RKO (cell line): ENCODE results near the gene PRR5.
"Not testable (repeated sequence)": the region's sequence is repeated elsewhere in the genome, so short reads cannot be mapped to it uniquely, and the experiment has no call there.

ENCODE experiments used
- DNase-seq: peaks from one replicate; pipeline ENCODE4 v3.0.0-alpha.2; 2016; ENCODE audit warnings: low spot score

Gene PRR5, protein sequence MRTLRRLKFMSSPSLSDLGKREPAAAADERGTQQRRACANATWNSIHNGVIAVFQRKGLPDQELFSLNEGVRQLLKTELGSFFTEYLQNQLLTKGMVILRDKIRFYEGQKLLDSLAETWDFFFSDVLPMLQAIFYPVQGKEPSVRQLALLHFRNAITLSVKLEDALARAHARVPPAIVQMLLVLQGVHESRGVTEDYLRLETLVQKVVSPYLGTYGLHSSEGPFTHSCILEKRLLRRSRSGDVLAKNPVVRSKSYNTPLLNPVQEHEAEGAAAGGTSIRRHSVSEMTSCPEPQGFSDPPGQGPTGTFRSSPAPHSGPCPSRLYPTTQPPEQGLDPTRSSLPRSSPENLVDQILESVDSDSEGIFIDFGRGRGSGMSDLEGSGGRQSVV

DNA sequence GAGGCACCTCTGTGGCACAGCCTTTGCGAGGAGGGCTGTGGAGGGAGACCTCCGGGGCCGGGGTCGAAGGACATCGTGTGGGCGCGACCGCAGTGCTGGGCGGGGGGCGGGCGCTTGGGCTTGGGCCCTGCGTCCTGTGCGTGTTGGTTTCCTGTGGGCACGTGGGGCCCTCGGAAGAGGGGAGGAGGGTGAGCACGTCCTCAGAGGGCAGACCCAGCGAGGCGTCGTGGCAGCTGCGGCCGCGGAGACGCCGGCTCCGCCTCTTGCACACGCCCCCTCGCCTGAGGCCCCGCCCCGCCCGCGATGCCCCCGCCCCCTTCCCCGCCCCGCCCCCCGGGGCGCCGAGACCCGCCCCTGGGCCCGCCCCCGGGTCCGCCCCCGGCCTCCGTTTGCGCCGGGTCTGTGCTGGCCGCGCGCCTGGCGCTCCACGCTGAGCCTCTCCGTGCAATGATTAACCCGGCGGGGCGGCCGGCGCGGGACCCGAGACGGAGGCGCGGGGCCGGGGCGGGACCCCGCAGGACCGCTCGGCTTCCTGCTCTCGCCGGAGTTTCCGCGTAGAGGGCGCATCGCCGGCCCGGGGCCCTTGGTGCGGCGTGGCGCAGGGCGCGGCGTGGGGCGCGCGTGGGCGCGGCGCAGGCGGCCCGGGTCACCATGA, at the start of gene PRR5:
Gene PRR5, plus strand, starts transcription at position 381 of the 655 bp plus-strand sequence. Its CDS starts 271 bp downstream, at position 652.
- DNase-seq: peak; percentile 86

DNA sequence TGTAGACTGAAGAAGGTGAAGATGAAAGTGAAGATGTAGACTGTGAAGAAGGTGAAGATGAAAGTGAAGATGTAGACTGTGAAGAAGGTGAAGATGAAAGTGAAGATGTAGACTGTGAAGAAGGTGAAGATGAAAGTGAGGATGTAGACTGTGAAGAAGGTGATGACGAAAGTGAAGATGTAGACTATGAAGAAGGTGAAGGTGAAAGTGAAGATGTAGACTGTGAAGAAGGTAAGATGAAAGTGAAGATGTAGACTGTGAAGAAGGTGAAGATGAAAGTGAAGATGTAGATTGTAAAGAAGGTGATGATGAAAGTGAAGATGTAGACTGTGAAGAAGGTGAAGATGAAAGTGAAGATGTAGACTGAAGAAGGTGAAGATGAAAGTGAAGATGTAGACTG, 49.1 kb upstream of the PRR5 start:
- not testable (repeated sequence) for DNase-seq

DNA sequence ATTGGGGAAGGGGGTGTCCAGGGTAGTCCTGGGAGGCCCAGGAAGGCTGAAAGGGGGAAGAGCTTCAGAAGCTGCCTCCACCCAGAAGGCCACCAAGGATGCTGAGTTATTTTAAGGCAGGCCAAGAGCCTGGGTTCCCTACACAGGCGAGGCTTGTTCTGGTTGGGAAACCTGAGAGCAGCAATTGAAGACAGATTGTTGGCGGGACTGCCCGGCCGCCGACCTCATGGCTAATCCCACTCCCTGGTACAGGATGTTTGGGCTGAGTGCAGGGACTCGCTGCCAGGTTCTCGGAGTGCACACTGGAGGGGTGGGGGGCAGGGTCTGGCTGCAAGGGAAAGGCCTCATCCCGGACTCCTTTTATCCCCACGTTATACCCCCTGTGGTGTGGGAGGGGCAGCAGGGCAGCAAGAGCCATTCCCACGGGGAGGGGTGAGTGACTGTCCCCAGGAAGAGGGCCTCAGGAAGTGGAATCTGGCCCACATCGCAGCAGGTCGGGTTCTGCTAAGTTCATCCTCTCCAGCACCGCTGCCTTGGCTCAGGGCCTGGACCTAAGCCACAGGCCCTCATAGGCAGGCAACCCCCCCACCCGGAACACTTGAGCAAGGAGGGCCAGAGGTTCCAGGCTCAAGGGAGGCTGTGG, 43.6 kb upstream of the PRR5 start:
- no peak for DNase-seq

DNA sequence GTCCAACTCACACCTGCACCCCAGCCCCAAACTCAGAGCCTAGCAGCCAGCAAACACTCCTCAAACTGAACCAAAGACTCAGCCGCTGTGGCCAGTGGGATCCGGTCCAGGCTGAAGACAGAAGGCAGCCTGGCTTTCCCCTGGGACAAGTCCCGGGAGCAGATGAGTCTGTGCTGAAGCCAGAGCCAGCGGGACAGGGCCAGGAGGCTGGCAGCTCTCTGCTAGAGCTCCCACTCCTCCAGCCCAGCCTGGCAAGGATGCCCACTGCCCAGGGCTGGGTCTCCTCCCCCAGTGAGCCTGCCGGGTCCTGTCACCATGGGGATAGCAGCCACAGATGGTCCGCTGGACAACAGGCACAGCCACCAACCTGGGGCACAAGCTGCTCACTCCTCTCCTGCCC, 42.9 kb upstream of the PRR5 start:
- no peak for DNase-seq

DNA sequence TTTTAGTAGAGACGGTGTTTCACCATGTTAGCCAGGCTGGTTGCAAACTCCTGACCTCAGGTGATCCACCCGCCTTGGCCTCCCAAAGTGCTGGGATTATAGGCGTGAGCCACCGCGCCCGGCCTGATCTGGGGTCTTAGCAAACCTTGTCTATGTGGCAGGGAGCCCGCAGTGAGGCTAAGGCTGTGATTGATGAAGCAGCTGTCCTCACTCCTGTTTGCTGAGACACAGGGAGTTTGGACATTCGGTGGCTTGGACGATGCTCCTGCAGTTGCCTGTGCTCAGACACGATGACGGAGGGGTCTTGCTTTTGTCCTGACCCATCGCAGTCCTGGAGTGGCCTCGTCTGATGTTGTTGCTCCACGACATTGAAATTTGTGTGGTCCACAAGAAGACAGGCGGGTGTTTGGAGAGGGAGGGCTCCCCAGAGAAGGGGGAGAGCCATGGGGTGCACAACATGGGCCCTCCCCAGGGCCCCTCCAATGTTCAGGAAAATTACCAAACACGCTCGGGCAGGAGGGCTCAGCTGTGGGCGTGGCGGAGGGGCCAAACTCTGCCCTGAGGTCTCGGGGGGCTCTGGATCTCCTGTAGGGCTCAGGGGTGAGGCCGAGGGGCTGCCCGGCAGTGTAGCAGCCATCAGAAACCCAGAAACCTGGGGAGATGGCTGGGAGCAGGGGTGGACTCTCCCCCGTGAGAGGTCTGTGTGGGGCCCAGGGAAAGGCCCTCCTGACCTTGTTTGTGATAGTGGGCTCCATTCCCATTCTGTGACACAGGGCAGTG, 41.8 kb upstream of the PRR5 start:
- DNase-seq: no peak

DNA sequence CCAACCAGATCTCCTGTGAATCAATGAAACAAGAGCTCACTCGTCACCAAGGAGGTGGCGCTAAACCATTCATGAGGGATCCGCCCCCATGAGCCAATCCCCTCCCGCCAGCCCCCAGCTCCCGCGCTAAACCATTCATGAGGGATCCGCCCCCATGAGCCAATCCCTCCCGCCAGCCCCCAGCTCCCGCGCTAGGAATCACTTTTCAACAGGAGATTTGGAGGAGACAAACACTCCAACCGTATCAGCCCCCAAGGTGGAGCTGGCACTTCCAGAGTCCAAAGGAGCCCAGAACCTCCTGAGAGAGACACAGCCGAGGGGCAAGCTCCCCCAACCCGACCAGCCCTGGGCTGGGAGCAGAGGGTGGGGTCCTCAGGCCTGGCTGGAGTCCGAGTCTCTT, 40.9 kb upstream of the PRR5 start:
- no peak for DNase-seq

DNA sequence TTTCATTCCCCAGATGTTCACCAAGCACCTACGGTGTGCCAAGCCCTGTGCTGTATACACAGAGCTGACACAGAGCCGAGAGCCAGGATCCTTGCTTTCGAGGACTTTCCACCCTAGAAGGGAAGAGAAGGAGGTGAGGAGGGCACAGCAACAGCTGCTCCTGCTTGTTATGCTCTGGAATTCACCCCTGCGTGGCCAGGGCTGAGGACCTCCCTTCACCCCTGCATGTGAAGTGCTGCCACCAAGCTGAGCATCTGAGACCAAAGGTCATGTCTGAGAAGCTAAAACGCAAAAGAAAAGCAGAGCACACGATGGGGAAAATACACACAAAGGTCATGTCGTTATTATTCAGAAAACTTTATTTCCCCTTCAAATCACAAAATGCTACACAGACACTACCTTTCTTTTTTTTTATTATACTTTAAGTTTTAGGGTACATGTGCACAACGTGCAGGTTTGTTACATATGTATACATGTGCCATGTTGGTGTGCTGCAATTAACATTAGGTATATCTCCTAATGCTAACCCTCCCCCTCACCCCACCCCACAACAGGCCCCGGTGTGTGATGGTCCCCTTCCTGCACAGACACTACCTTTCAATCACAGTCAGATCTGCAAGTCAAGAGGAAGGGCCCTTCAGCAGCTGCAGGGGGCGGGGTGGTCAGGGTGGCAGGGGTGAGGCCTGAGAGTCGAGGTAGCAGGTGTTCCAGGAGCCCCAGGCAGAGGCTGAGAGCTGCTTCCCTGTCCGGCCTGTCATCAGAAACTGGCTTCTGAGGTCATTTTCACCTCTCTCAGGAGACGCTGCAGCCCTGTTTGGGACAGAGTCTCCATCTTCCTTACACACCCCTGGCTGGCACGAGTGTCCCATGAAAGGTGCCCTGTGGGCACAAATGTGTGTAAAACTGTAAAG, 40.1 kb upstream of the PRR5 start:
- no peak for DNase-seq

DNA sequence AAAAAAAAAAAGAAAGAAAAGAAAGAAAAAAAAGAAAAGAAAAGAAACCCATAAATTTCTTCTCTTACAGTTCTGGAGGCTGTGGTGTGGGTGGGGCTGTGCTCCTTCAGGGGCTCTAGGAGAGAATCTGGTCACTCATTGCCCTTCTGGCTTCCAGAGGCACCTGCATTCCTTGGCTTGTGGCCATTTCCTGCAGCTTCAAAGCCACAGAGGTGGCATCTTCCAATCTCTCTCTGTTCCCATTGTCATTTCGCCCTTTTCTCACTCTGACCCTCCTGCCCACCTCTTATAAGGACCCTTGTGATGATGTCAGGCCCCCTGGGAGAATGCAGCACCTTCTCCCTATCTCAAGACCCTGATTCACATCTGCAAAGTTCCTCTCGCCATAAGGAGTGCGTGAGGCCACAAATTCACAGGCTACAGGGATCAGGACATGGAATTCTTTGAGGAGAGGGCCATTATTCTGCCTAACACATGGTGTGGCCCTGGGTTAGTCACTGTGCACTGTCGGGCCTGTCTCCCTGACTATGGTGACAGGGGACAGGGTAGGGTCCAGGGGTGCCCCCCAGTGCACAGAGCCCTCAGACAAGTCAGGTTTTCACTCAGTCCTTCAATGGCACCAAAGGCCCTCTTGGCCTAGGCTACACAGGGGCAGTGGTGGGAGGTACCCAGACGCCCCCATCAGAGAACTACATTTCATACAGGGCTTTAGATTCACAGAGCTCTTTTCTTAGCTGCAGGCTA, 38.6 kb upstream of the PRR5 start:
- DNase-seq: no peak

DNA sequence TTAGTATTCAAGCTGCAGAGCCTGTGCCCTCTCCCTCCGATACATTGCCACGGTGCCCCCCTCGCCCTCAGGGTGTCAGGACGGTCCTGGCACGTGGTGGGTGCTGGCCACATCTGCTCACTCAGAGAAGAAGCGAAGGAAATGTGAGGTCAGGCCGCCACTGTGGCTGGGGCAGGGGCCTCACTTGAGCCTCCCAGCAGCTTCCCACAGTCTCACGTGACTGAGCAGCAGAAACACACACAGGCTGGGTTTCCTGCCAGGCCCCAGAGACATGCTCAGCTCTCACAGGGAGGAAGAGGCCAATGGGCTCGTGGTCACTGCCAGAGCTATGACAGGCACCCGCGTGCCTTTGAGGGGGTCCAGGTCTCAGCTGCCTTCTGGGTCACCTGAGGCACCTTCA, 37.9 kb upstream of the PRR5 start:
- no peak for DNase-seq

DNA sequence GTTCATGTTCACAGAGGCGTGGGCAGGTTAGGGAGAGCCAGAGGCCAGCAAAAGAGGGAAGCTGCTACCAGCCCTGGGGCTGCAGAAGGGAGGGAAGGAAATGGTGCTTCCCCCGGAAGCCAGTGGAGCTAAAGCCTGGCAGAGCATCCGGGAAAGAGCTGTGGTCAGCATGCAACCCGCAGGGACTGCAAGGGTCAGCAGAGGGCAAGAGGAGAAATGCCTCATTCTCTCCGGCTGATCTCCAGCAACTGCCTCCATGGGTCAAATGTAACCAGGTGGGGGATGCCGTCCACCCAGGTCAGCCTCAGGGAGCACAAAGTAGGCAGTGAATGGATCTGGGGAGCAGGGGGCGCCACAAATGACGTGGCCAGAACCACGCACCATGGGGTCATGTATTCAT, 36.9 kb upstream of the PRR5 start:
- no peak for DNase-seq

DNA sequence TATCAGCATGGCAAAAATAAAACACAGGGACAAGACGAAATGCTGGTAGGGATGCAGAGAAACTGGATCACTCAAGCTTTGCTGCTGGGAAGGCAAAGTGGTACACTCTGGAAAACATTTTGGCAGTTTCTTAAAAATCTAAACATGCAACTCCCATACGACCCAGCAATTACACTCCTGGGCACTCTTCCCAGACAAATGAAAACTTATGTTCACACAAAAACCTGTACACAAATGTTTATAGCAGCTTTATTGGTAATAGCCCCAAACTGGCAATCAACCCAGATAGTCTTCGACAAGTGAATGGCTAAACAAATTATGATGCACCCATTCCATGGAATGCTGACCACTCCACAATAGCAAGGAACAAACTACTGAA, 35.8 kb upstream of the PRR5 start:
- DNase-seq: no peak

DNA sequence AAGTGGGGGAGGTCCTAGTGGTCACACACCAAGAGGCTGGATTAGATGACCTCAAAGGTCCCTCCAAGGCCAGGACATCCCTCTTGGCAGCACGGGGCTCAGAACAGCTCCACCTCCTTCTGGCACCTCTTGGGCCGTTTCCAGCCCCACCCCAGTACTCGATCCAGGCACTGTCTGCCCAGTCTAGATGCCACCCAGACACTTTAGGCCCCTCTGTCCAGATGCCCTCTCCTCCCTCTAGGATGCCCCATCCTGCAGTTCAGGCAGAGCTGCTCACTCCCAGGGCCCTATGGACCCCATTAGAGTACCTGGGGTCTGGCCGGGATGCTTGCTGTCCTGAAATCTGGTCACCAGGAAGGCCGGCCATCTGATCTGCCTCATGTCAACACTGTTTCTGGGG, 34.7 kb upstream of the PRR5 start:
- DNase-seq: no peak

DNA sequence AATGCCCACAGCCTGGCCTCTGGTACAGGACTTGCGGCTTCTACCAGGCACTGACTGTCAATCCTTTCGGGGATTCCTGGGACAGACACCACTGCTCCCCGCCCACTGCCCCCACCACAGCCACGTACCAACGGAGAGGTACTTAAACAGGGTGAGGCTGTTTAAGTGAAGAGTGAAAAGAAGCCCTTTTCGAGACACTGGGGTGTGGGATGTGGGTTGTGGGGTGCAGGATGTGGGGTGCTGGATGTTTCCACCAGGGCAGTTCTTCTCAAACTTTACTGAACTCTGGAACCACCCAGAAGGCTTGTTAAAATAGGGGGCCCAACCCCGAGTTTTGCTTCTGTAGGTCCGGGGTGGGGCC, 34.2 kb upstream of the PRR5 start:
- DNase-seq: no peak

DNA sequence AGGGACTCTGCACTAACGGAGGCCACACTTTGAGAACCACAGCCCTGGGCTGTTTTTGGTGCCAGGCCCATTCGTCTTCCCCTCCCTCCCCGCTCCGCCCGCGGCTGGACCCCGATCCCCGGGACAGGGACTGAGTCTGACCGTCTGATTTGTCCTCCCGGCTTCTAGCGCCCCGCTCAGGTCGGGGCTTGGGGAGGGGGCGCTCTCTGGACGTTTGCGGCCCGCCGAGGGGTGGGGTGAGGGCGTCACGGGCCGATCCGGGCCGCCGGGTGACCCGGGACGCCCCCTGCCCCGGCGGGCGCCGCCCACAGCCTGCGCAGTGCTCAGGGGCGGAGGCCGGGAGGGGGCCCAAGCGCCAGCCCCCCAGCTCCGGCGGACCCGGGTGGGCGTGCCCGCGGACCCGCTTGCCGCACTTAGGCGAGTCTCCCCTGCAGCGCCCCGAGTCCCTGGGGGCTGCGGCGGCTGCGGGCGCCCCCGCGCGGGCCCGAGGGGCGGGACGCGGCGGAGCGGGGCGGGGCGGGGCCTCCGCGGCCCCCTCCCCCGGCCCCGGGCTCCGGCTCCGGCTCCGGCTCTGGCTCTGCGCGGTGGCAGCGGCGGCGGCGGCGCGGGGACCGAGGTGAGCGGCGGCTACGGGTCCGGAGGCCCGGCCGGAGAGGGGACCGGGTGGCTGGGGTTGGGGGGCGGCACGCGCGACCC, 33.7 kb upstream of the PRR5 start:
- DNase-seq: no peak

DNA sequence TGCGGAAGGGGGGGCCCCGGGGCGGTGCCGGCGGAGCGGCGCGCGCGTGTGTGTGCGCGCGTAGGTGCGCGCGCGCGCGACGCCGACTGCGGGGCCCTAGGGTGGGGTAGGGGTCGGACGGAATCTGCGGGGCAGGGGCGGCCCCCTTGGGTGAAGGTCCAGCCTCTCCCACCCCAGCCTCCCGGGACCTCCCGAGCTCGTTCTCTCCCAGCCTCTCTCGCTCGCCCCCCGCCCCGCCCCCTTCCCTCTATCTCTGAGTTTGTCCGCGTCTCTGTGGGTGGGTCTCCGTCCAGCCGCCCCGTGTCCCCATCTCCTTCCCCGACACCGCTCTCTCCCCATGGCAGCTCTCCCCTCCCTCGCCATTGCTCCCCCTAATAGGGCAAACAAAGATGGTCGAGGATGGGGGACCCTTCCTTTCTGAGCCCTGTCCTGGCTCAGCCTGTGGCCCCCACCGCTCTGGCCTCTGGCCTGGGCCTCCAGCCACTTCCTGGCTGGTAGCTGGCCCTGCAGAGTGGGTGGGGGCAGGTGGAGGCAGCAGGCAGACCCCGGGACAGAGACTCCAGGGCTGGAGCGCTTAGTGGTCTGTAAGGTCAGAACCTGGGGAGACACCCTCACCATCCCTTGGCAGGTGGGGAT, 33.0 kb upstream of the PRR5 start:
- no peak for DNase-seq

DNA sequence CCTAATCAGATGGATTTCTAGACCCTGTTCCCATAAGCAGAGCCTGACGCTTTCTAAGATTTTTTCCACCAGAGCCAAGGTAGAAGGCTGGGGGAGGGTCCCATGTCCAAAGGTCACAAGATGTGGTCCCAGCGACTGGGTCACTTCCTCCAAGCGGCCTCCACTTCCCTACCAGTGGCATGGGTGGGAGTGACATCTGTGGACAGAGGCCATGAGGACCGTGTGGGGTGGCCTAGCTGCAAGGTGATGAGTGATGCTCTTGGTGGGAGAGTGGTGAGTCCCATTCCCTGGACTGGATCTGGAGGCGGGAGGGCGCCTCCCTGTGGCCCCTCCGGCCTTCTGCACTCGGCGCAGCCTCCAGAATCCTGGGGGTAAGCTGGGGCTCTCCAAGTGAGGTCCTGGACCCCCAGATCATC, 32.4 kb upstream of the PRR5 start:
- DNase-seq: no peak

DNA sequence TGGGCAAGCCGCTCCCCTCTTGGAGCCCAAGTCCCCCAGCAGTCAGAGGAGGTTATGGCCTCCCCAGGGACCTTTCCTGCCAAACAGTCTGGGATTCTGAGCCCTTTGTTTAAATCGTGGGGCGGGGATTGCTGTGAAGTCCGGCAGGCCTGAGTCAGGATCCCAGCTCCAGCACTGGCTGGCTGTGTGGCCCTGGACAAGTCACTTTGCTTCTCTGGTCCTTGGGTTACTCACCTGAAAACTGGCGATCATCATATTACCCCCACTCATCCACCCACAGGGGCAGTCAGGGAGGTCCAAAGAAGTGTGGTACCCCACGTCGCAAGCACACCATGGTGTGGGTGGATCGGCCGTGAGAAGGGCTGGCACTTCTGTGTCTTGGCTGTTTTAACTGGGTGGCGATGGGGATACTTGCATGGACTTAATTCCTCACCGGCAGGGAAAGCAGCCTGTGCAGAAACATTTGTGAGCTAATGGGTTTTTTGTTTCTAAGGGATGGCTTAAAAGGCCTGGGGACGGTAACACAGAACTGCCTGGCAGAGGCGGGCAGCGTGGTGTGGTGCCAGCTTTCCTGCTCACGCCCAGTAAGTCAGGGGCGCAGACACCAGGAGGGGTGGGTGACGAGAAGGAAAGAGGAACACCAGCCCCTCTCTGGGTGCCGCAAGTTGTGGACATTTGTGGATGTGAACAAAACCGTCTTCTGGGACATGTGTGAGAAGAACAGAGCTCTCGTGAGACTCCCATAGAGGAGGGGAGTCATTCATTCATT, 31.6 kb upstream of the PRR5 start:
- no peak for DNase-seq

DNA sequence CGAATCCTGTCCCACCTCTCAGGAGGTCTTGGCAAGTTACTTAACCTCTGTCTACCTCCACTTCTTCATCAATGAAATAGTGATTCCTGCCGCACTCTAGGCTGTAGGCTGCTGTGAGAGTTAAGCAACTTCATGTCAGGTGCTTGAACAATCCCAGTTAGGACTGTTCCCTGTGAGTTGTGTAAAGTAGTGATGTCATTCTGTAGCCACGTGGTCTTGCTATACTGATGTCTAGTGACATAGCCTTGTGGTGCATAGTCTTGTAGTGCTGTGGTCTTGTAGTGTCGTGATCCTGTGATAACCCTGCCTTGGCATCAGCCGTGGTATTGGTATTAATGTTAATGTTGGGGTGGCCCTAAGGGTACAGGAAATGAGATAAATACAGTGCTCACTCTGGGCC, 30.3 kb upstream of the PRR5 start:
- peak; percentile 46 for DNase-seq

DNA sequence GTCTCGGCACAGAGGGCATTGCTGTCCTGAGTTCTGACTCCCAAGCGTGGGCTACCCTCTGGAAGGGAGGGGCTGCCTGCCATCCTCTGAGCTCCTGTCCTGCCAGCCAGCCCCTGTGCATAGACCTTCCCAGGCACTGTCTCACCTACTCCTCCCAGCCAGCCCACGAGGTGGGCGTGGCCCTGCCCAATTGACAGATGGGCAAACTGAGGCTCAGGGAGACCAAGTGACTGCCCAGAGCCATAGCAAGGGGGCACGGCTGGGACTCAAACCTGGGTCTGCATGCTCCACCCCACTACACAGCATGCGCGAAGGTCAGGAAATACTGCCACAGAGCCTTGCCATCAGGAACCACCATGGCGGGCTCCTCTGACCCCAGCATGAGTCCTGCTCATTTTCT, 29.4 kb upstream of the PRR5 start:
- no peak for DNase-seq
